Activated CD8-positive, alpha-beta T cell treated with anti-CD3 and anti-CD28 coated beads for 36 hours (primary cell): ENCODE data around the gene EIF4E1B. TPM values are rescaled to one million over a fixed set of nuclear protein-coding genes. Genes with fewer than 3 reads are reported as not detected.

Experiments used
- ATAC-seq: fragments of 200-7000 bp; cut with Tn5 transposase; one replicate; pipeline ENCODE4 v1.10.0; 2021; ENCODE audit warnings: mild to moderate bottlenecking, moderate library complexity
- CTCF ChIA-PET: fragments of 350-600 bp; sonication (Branson Sonifier 250); formaldehyde crosslinking; loops from one replicate; lab custom pipeline; 2021; ENCODE audit warnings: antibody characterized with exemption; lab: Charles Lee
- POLR2A ChIA-PET: fragments of 350-600 bp; sonication (Branson Sonifier 250); formaldehyde crosslinking; loops from one replicate; lab custom pipeline; 2021; ENCODE audit warnings: antibody characterized with exemption; lab: Charles Lee
- DNase-seq: peaks from one replicate; pipeline ENCODE4 v3.0.0-alpha.2; 2020
- H3K27ac Mint-ChIP-seq: one replicate; pipeline ENCODE4 v1.8.0; 2021; ENCODE audit warnings: mild to moderate bottlenecking, mixed read lengths
- H3K27me3 Mint-ChIP-seq: one replicate; pipeline ENCODE4 v1.8.0; 2021; ENCODE audit warnings: mixed read lengths
- H3K36me3 Mint-ChIP-seq: one replicate; pipeline ENCODE4 v1.8.0; 2021; ENCODE audit warnings: low read depth, mixed read lengths
- H3K4me1 Mint-ChIP-seq: one replicate; pipeline ENCODE4 v1.8.0; 2021; ENCODE audit warnings: low read depth, mixed read lengths
- H3K4me3 Mint-ChIP-seq: one replicate; pipeline ENCODE4 v1.8.0; 2021; ENCODE audit warnings: mild to moderate bottlenecking, moderate library complexity, mixed read lengths
- H3K9me3 Mint-ChIP-seq: one replicate; pipeline ENCODE4 v1.8.0; 2021; ENCODE audit warnings: mixed read lengths
- intact Hi-C: fragments of 100-400 bp; cut with micrococcal nuclease; formaldehyde crosslinking; loops from one replicate; pipeline ENCODE4 v1.10.0; 2022
- total RNA-seq, 2 experiments: library from RNA; stranded (reverse); gene quantifications; one replicate each; pipeline ENCODE4 v1.2.3, GENCODE V29; 2021
- TF ChIP-seq, protein P1 (sequence below): fragments of 200-600 bp; IDR thresholded peaks from one replicate; pipeline ENCODE4 v1.8.0; 2022; ENCODE audit warnings: antibody characterized with exemption, mild to moderate bottlenecking

EIF4E1B gene
- total RNA-seq, 2 experiments from 2014 or later, result not detected

DNA sequence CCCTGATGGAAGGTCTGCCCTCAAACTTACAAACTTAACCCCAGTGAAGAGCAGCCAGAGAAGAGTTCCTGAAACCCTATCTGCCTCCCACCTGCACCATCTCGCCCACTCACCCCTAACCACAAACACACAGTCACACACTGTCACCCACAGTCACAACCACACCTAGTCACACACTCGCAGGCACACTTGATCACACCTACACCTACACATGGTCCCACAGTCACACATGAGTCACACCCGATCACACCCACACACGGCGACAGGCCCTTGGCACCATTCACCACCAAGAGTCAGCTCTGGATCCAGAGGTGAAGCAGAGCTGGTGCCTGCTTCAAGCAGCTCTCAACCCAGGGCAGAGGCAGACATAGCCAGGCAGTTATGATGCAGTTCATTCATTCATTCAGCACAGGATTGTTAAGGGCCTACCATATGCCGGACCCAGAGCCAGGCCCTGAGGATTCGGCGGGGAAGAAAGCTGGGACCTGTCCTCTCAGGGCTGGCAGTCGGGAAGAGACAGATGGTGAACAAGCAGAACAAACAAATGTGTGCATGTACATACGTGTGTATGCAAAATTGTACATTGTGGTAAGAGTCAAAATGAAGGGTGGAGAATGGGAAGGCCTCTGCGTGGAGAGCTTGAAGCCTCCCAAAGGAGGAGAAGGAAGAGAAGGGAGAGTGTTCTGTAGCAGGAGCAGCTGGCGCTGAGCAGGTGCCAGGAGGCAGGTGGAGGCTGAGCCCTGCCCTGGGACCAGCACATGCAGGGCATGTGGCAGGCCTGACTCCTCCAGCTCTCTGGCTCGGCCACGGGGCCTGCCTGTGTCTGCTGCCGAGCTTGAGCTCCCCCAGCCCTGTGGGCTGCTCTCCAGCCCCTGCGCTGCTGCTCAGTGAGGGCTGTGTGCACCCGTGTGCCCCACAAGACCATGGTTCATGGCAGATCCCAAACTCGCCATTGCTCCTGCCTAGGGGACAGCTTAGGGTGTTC lies 23.2 kb downstream of the EIF4E1B start:
- ChIA-PET POLR2A (interaction anchor here (0.6 to 1.3 kb wide), 5 partner anchors 11 to 366 kb away, joined by 3 to 4 read pairs (median 3); partner anchors contain the start of gene NOP16), CTCF (interaction anchor here (0.6 to 1.6 kb wide), 3 partner anchors 23 to 579 kb away, joined by 3 read pairs; partner anchors contain the start of gene EIF4E1B)
- DNase-seq (peak; percentile 93), ATAC-seq (peak; percentile 81)
- intact Hi-C loops, result no loop called here
- Mint-ChIP-seq H3K4me3 (peak overlapping the region; percentile 15), H3K27me3 (no peaks in the 10 kb centered on the region), H3K4me1 (peaks cover 71% of the 10 kb centered on the region), H3K9me3 (no peaks in the 10 kb centered on the region), H3K27ac (peak overlapping the region; percentile 68), H3K36me3 (peaks cover 13% of the 10 kb centered on the region)
- TF ChIP-seq, protein P1, sequence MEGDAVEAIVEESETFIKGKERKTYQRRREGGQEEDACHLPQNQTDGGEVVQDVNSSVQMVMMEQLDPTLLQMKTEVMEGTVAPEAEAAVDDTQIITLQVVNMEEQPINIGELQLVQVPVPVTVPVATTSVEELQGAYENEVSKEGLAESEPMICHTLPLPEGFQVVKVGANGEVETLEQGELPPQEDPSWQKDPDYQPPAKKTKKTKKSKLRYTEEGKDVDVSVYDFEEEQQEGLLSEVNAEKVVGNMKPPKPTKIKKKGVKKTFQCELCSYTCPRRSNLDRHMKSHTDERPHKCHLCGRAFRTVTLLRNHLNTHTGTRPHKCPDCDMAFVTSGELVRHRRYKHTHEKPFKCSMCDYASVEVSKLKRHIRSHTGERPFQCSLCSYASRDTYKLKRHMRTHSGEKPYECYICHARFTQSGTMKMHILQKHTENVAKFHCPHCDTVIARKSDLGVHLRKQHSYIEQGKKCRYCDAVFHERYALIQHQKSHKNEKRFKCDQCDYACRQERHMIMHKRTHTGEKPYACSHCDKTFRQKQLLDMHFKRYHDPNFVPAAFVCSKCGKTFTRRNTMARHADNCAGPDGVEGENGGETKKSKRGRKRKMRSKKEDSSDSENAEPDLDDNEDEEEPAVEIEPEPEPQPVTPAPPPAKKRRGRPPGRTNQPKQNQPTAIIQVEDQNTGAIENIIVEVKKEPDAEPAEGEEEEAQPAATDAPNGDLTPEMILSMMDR, result no peak

DNA sequence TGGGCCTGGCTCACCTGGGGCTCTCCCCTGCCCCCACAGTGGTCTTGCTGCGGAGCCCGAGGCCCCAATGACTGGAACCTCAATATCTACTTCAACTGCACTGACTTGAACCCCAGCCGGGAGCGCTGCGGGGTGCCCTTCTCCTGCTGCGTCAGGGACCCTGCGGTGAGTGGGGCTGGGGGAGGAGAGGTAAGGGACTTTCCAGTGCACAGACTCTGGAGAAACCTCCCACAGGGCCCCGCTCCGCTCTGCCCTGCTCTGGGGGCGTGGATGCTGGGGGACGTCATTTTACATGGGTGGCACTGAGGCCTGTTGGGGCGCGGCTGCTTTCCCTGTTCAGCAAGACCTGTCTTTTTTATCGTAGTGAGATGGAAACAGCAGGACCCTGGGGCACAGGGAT lies 24.4 kb downstream of the EIF4E1B start:
- TF ChIP-seq, protein P1, result no peak
- CTCF ChIA-PET, result interaction anchor here (1.6 kb wide), 1 partner anchor 24 kb away, joined by 3 read pairs; the partner anchor contains the start of gene EIF4E1B
- peaks cover 74% of the 10 kb centered on the region for H3K4me1 Mint-ChIP-seq
- DNase-seq, result peak; percentile 36
- no peak overlapping the region for H3K27ac Mint-ChIP-seq
- intact Hi-C loops, result no loop called here
- no peak overlapping the region for H3K4me3 Mint-ChIP-seq
- no peaks in the 10 kb centered on the region for H3K27me3 Mint-ChIP-seq
- peaks cover 13% of the 10 kb centered on the region for H3K36me3 Mint-ChIP-seq
- ATAC-seq, result no peak
- no peaks in the 10 kb centered on the region for H3K9me3 Mint-ChIP-seq
- POLR2A ChIA-PET, result interaction anchor here (1.4 kb wide), 1 partner anchor 8 kb away, joined by 4 read pairs; the partner anchor contains the start of gene TSPAN17

DNA sequence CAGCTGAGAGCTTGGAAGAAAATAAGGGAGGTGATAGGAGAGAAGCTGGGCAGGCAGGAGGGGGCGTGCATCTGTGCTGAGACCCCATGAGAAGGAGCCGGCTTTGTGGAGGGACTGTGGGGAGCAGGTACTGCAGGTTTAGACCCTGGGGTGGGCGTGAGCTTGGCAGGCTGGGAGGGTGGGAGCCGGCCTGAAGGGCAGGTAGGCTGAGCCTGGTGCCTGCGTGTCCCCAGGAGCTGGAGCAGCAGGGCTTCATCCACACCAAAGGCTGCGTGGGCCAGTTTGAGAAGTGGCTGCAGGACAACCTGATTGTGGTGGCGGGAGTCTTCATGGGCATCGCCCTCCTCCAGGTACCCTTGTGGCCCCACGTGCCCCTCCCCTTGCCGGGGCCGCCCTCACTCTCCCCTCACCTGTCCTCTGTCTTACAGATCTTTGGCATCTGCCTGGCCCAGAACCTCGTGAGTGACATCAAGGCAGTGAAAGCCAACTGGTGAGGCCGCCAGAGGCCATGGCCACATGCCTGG lies 26.1 kb downstream of the EIF4E1B start:
- no peak for DNase-seq
- H3K4me1 Mint-ChIP-seq, result peaks cover 65% of the 10 kb centered on the region
- no peaks in the 10 kb centered on the region for H3K9me3 Mint-ChIP-seq
- intact Hi-C loops, result no loop called here
- no peak overlapping the region for H3K27ac Mint-ChIP-seq
- H3K36me3 Mint-ChIP-seq, result peaks cover 10% of the 10 kb centered on the region
- no peaks in the 10 kb centered on the region for H3K27me3 Mint-ChIP-seq
- no peak for ATAC-seq
- CTCF ChIA-PET, result interaction anchor here (1.3 to 4.8 kb wide), 6 partner anchors 10 to 455 kb away, joined by 5 to 54 read pairs (median 12); partner anchors contain the start of gene TSPAN17
- TF ChIP-seq, protein P1, result no peak
- POLR2A ChIA-PET, result interaction anchor here (1.9 kb wide), 1 partner anchor 10 kb away, joined by 10 read pairs; the partner anchor contains the start of gene TSPAN17
- no peak overlapping the region for H3K4me3 Mint-ChIP-seq

DNA sequence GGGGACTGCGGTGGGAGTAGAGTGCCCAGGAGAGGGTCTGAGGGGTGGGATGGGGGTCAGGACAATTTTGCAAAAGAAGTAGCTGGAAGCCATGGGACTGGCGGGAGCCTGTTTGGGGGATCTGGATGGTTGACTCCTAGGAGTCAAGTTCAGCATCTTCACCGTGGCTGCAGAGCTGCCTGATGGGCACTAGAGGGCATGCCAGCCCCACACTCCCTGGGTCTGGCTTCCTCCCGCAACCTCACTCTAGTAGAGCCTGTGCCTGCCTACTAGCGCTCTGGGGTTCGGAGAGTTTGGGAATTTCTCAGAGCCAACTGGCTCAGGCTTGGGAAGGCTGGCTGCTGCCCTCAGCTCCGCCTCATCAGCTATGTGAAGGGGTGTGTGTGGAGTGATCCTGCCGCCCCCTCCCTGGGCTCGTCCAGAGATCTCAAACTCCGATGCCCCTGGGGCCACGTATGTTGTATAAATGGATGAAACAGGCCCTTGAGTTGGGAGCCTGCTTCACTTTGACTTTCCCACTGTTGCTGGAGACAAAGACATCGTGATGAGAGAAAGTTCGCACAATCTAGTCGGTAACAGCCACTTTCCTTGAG lies 27.6 kb downstream of the EIF4E1B start:
- peaks cover 51% of the 10 kb centered on the region for H3K4me1 Mint-ChIP-seq
- DNase-seq (peak; percentile 80), ATAC-seq (peak; percentile 57)
- H3K4me3 Mint-ChIP-seq, result no peak overlapping the region
- POLR2A ChIA-PET, result interaction anchor here (1.0 to 1.9 kb wide), 3 partner anchors 7 to 298 kb away, joined by 3 to 10 read pairs (median 5); partner anchors contain the start of gene TSPAN17
- CTCF ChIA-PET, result interaction anchor here (0.7 to 4.8 kb wide), 22 partner anchors 8 to 454 kb away, joined by 3 to 54 read pairs (median 5); partner anchors contain the start of genes CLTB, EIF4E1B, SNCB and TSPAN17
- H3K27me3 Mint-ChIP-seq, result no peaks in the 10 kb centered on the region
- H3K36me3 Mint-ChIP-seq, result peaks cover 10% of the 10 kb centered on the region
- H3K27ac Mint-ChIP-seq, result no peak overlapping the region
- no peaks in the 10 kb centered on the region for H3K9me3 Mint-ChIP-seq
- TF ChIP-seq, protein P1, result peak; percentile 96
- intact Hi-C loops, result no loop called here
